Neural crest cell (in vitro differentiated cells): Measurements from ENCODE around the gene TMEM190. TPM values are rescaled to one million over a fixed set of nuclear protein-coding genes. Genes with fewer than 3 reads are reported as not detected.

ENCODE experiments used
- DNase-seq: peaks from one replicate; pipeline ENCODE4 v3.0.0; 2021; ENCODE audit warnings: low read depth, mixed read lengths, low spot score
- H3K27ac Mint-ChIP-seq: one replicate; pipeline ENCODE4 v1.8.0; 2021; ENCODE audit warnings: mild to moderate bottlenecking, mixed read lengths; ENCODE audit not compliant: unreplicated experiment
- H3K27me3 Mint-ChIP-seq: 2 replicates; pipeline ENCODE4 v1.8.0; 2021; ENCODE audit warnings: low read depth, mild to moderate bottlenecking, mixed read lengths
- H3K36me3 Mint-ChIP-seq: 2 replicates; pipeline ENCODE4 v1.8.0; 2021; ENCODE audit warnings: low read depth, mild to moderate bottlenecking, mixed read lengths
- H3K4me1 Mint-ChIP-seq: 2 replicates; pipeline ENCODE4 v1.8.0; 2021; ENCODE audit warnings: mixed read lengths
- H3K4me3 Mint-ChIP-seq: one replicate; pipeline ENCODE4 v1.8.0; 2021; ENCODE audit warnings: mild to moderate bottlenecking, mixed read lengths
- H3K9me3 Mint-ChIP-seq: 2 replicates; pipeline ENCODE4 v1.8.0; 2021; ENCODE audit warnings: mixed read lengths
- total RNA-seq: library from RNA; stranded (reverse); gene quantifications from 2 replicates; pipeline ENCODE4 v1.2.1, GENCODE V29; 2021
- TF ChIP-seq, protein P1 (sequence below): fragments of 200-600 bp; sonication (generic); conservative IDR thresholded peaks from 2 replicates; pipeline ENCODE4 v1.5.0; 2021; ENCODE audit warnings: antibody characterized with exemption, mild to moderate bottlenecking

The TMEM190 gene
- total RNA-seq, 1 donor from 2014 or later = not detected

DNA sequence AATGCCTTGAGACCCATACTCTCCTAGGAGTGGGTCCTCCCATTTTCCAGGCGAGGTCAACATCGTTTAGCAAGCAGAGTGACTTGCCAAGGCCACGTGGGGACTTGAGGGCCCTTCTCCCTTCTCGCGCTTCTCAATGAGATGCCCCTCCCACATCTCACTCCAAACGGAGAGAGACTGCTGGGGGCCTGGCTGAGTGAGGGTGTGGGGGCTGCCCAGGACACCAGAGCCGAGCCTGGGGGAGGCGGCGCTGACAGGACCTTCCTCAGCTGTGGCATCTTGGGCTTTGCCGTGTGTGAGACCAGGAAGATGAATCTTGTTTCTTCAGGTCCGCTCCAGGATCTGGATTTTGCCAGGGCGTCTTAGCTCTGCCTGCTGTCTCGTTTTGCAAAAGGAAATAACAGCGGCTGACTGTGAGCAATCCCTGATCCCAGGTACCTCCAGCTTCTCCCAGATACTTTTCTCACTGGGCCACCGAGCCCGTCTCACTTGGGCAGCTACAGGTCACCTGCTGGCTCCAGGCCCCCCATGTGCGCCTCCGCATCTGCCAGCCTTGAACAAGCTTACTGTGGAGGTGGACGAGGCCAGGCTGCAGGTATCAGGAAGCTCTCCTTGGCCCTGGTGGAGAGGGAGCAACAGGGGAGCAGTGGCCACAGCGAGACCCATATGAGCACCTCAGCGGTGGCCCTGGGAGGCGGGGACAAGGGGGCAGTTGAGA, 28.1 kb upstream of the TMEM190 start:
- H3K9me3 Mint-ChIP-seq = no peaks in the 10 kb centered on the region
- no peak for DNase-seq
- H3K27me3 Mint-ChIP-seq = peaks cover 33% of the 10 kb centered on the region
- H3K36me3 Mint-ChIP-seq = no peaks in the 10 kb centered on the region
- H3K4me3 Mint-ChIP-seq = no peak overlapping the region
- H3K27ac Mint-ChIP-seq = no peak overlapping the region
- H3K4me1 Mint-ChIP-seq = peaks cover 16% of the 10 kb centered on the region
- TF ChIP-seq, protein P1, sequence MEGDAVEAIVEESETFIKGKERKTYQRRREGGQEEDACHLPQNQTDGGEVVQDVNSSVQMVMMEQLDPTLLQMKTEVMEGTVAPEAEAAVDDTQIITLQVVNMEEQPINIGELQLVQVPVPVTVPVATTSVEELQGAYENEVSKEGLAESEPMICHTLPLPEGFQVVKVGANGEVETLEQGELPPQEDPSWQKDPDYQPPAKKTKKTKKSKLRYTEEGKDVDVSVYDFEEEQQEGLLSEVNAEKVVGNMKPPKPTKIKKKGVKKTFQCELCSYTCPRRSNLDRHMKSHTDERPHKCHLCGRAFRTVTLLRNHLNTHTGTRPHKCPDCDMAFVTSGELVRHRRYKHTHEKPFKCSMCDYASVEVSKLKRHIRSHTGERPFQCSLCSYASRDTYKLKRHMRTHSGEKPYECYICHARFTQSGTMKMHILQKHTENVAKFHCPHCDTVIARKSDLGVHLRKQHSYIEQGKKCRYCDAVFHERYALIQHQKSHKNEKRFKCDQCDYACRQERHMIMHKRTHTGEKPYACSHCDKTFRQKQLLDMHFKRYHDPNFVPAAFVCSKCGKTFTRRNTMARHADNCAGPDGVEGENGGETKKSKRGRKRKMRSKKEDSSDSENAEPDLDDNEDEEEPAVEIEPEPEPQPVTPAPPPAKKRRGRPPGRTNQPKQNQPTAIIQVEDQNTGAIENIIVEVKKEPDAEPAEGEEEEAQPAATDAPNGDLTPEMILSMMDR = no peak

GRCh38 chr19:55350620-55351315, 25.9 kb upstream of the TMEM190 start:
- H3K4me1 Mint-ChIP-seq = peaks cover 13% of the 10 kb centered on the region
- TF ChIP-seq, protein P1 = no peak
- no peaks in the 10 kb centered on the region for H3K9me3 Mint-ChIP-seq
- no peak for DNase-seq
- no peak overlapping the region for H3K27ac Mint-ChIP-seq
- H3K36me3 Mint-ChIP-seq = no peaks in the 10 kb centered on the region
- peak overlapping the region; percentile 25 for H3K4me3 Mint-ChIP-seq
- H3K27me3 Mint-ChIP-seq = peaks cover 50% of the 10 kb centered on the region

DNA sequence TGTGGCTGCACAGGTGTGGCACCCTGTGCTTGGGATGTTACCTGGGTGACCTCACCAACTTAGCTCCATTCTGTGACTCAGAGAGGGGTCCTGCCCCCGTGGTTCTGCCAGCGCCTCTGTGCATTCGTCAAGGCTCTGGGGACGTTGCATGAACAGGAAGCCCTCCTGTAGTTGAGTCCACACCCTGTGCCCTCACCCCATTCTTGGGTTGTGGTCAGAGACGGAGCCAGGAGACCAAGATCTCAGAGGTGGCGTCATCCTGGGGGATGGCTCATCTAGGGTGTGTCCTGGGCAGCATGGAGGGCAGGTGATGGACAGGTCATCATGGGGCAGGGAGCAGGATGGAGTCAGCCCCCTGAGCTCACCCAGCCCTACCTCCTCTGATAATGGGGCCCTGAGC, 24.6 kb upstream of the TMEM190 start:
- no peaks in the 10 kb centered on the region for H3K36me3 Mint-ChIP-seq
- no peaks in the 10 kb centered on the region for H3K9me3 Mint-ChIP-seq
- no peak for DNase-seq
- peaks cover 63% of the 10 kb centered on the region for H3K27me3 Mint-ChIP-seq
- TF ChIP-seq, protein P1 = no peak
- peaks cover 13% of the 10 kb centered on the region for H3K4me1 Mint-ChIP-seq
- H3K27ac Mint-ChIP-seq = no peak overlapping the region
- no peak overlapping the region for H3K4me3 Mint-ChIP-seq

DNA sequence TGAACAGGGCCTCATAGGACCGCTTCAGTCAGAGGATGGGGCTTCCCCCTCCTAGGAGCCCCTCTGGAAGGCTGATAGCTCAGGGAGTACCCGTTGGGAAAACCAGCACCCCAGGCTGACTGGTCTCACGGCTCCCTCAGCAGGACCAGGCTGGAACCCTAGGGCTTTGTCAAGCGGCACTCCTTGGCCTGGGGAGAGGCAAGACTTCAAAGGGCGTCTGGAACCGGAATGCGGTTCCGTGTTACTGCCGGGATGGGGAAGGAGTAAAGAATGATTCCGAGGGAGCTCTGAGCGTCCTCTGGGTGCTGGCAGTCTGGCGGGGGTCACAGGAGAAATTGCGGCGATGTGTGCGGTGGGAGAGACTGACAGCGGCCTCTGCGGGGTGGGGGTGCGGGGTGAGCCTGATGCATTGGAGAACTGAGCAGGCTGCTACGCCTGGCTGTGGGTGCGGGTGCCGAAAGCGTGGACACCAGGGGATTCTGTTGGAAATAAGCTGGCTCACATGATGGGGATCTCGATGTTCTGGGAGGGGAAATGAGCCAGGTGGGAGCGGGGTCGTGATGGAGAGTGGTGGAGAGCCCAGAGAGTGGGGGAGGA, 24.0 kb upstream of the TMEM190 start:
- Mint-ChIP-seq H3K36me3 (no peaks in the 10 kb centered on the region), H3K4me1 (peaks cover 13% of the 10 kb centered on the region), H3K9me3 (no peaks in the 10 kb centered on the region), H3K27me3 (peaks cover 69% of the 10 kb centered on the region), H3K4me3 (peak overlapping the region; percentile 62), H3K27ac (no peak overlapping the region)
- TF ChIP-seq, protein P1 = no peak
- no peak for DNase-seq

- Mint-ChIP-seq H3K36me3 (no peaks in the 10 kb centered on the region), H3K4me1 (peaks cover 8% of the 10 kb centered on the region), H3K27ac (no peak overlapping the region), H3K9me3 (no peaks in the 10 kb centered on the region), H3K27me3 (peaks cover 74% of the 10 kb centered on the region), H3K4me3 (peak overlapping the region; percentile 59)
- no peak for DNase-seq
- TF ChIP-seq, protein P1 = no peak
These were observed 23.2 kb upstream of the TMEM190 start for GRCh38 chr19:55353356-55353802.
